Breast epithelium (tissue), 3 donors: ENCODE data around the gene RNF166.

Experiments
- POLR2A ChIP-seq: fragments of 450-650 bp; IDR thresholded peaks from one replicate; pipeline ENCODE4 v1.6.1; 2016; ENCODE audit warnings: antibody characterized with exemption, mild to moderate bottlenecking, moderate library complexity
- TF ChIP-seq, protein P1 (sequence below), 3 donors: fragments of 450-650 bp; IDR thresholded peaks; one replicate each; pipeline ENCODE4 v1.5.1; 2016 to 2017; ENCODE audit warnings: antibody characterized with exemption in 3 of 3, mild to moderate bottlenecking in 3 of 3, moderate library complexity in 3 of 3

- TF ChIP-seq POLR2A, result no peak
- TF ChIP-seq, protein P1, sequence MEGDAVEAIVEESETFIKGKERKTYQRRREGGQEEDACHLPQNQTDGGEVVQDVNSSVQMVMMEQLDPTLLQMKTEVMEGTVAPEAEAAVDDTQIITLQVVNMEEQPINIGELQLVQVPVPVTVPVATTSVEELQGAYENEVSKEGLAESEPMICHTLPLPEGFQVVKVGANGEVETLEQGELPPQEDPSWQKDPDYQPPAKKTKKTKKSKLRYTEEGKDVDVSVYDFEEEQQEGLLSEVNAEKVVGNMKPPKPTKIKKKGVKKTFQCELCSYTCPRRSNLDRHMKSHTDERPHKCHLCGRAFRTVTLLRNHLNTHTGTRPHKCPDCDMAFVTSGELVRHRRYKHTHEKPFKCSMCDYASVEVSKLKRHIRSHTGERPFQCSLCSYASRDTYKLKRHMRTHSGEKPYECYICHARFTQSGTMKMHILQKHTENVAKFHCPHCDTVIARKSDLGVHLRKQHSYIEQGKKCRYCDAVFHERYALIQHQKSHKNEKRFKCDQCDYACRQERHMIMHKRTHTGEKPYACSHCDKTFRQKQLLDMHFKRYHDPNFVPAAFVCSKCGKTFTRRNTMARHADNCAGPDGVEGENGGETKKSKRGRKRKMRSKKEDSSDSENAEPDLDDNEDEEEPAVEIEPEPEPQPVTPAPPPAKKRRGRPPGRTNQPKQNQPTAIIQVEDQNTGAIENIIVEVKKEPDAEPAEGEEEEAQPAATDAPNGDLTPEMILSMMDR (IDR thresholded peaks at IDR 0.05), result no peak
These were observed 28.9 kb upstream of the RNF166 start for GRCh38 chr16:88735121-88735520.
